Measurements from ENCODE around the gene SYPL2. TPM values are rescaled to one million over a fixed set of nuclear protein-coding genes. Genes with fewer than 3 reads are reported as not detected.

Gene SYPL2
- total and polyA plus RNA-seq, 2 donors (not counting 1 experiment from before 2014, with no cell fraction given), result not detected

DNA sequence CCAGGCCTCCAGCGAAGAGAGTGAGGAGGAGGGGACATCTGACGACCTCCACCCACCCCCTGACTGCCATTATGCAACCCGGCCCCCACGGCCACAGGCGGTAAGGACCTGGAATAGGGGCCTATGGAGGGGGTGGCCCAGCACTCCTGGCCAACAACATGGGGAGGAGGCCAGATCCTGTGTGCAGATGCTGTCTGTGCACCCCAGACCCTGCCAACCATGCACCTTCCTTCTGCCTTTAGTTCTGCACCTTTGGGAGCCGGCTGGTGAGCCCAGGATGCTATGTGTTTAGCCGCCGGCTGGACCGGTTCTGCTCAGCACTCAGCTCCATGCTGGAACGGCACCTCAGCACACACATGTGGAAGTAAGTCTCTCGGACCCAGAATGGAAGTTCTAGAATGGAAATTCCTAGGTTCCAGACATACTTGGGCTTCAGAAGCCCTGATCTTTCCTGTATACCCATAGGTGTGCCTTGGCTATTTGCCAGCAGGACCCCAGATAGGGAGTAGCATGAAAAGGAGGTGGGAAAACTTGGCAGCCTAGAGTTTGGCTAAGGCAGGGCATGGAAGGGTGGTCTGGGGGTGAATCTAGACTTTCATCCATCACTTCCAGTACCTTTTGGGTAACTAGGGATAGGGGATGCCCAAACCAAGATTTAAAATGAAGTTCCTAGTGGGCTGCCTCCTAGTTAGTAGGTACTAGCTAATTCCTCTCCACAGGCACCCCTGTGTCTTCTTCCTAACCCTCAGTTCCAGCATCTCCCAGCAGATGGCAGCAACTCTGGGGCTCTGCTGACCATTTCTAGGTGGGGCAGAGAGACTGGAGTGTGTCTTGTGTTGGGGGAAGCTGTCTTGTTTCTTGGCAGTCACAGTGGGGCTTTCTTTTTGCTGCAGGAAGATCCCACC is 23.9 kb downstream of the SYPL2 start:
- no peaks in the 10 kb centered on the region for H3K9me3 Mint-ChIP-seq (ENCODE audit: insufficient read depth)
- CTCF ChIA-PET, result interaction anchor here (0.6 to 37.9 kb wide), 26 partner anchors 8 to 873 kb away, joined by 3 to 926 read pairs (median 4); partner anchors contain the start of genes AHCYL1, AMIGO1, GNAI3 and GPR61

More for the DNA sequence above, 23.9 kb downstream of the SYPL2 start:
- H3K27me3 Mint-ChIP-seq, result no peaks in the 10 kb centered on the region
- WGBS (ENCODE audit: insufficient coverage), result 100% methylated on average over 8 of the region's 11 CpGs
- H3K9ac ChIP-seq (ENCODE audit: low read length), result no peak overlapping the region
- TF ChIP-seq, protein P1, sequence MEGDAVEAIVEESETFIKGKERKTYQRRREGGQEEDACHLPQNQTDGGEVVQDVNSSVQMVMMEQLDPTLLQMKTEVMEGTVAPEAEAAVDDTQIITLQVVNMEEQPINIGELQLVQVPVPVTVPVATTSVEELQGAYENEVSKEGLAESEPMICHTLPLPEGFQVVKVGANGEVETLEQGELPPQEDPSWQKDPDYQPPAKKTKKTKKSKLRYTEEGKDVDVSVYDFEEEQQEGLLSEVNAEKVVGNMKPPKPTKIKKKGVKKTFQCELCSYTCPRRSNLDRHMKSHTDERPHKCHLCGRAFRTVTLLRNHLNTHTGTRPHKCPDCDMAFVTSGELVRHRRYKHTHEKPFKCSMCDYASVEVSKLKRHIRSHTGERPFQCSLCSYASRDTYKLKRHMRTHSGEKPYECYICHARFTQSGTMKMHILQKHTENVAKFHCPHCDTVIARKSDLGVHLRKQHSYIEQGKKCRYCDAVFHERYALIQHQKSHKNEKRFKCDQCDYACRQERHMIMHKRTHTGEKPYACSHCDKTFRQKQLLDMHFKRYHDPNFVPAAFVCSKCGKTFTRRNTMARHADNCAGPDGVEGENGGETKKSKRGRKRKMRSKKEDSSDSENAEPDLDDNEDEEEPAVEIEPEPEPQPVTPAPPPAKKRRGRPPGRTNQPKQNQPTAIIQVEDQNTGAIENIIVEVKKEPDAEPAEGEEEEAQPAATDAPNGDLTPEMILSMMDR (IDR thresholded peaks at IDR 0.05), result peak; percentile 81
- no peak for TF ChIP-seq EZH2 (IDR thresholded peaks at IDR 0.05; ENCODE audit: borderline replicate concordance, insufficient read depth, low read depth, low read length, poor library complexity, severe bottlenecking)
- no peaks in the 10 kb centered on the region for H3K9me3 ChIP-seq (ENCODE audit: control extremely low read depth in 1 of 3, control insufficient read depth in 2 of 3, insufficient read depth in 1 of 3, low read length in 2 of 3)
- peak; percentile 46 for ATAC-seq (ENCODE audit: low read depth)
- no peaks in the 10 kb centered on the region for H3K27me3 ChIP-seq (replicated peaks in 1 of 4; ENCODE audit: control extremely low read depth in 1 of 4, control insufficient read depth in 3 of 4, insufficient read depth in 4 of 4, low read length in 3 of 4)
- peaks cover 22% of the 10 kb centered on the region for H3K4me1 Mint-ChIP-seq
- DNase-seq, result peak; percentile 76
- no peak overlapping the region for H3K4me2 ChIP-seq (replicated peaks; ENCODE audit: low read depth, low read length, poor library complexity, severe bottlenecking)
- H3K4me3 ChIP-seq (ENCODE audit: control extremely low read depth in 1 of 5, extremely low read depth in 1 of 5, insufficient read depth in 1 of 5, low read depth in 2 of 5, low read length in 4 of 5), result no peak overlapping the region
- peak overlapping the region; percentile 37 for H3K27ac Mint-ChIP-seq
- H3K79me2 ChIP-seq (ENCODE audit: control insufficient read depth, insufficient read depth, low read length), result peaks cover 32% of the 10 kb centered on the region
- no peak overlapping the region for H3K27ac ChIP-seq (ENCODE audit: low read length in 2 of 2)
- peaks cover 11 to 26% of the 10 kb centered on the region in 2 donors for H3K4me1 ChIP-seq (ENCODE audit: control insufficient read depth in 2 of 2, insufficient read depth in 2 of 2, low read length in 2 of 2)
- H3K4me3 Mint-ChIP-seq, result no peak overlapping the region
- H4K20me1 ChIP-seq (ENCODE audit: control insufficient read depth, insufficient read depth, low read length, poor library complexity, severe bottlenecking), result peaks cover 10% of the 10 kb centered on the region
- peaks cover 0 to 27% of the 10 kb centered on the region in 2 experiments for H3K36me3 ChIP-seq (replicated peaks in 1 of 2; ENCODE audit: control extremely low read depth in 1 of 2, control insufficient read depth in 1 of 2, extremely low read depth in 1 of 2, insufficient read depth in 2 of 2, low read length in 1 of 2)
- intact Hi-C loops (cut with micrococcal nuclease), result loop anchor here (1.0 to 5.0 kb wide), 3 partner anchors 42 to 497 kb away; no protein-coding TSS in a partner anchor
- POLR2A ChIA-PET, result interaction anchor here (1.1 kb wide), 1 partner anchor 42 kb away, joined by 19 read pairs; no protein-coding TSS in a partner anchor
- H2AFZ ChIP-seq (ENCODE audit: insufficient read depth, low read depth, low read length, poor library complexity, severe bottlenecking), result no peak overlapping the region

All from B cell (primary cell).